Loucy (cell line): ENCODE results near the gene QSER1.

Experiments
- H2AFZ ChIP-seq: fragments of 200-600 bp; sonication (generic); 2 replicates; pipeline ENCODE4 v1.6.0; 2016; ENCODE audit warnings: antibody characterized with exemption, mild to moderate bottlenecking, low read length, moderate library complexity
- H3F3A ChIP-seq: fragments of 200-600 bp; 2 replicates; pipeline ENCODE4 v1.6.0; 2016; ENCODE audit warnings: antibody characterized with exemption, low read depth, mild to moderate bottlenecking
- H3K27me3 ChIP-seq: fragments of 200-600 bp; sonication (generic); 2 replicates; pipeline ENCODE4 v1.6.1; 2014; ENCODE audit warnings: low read length, mild to moderate bottlenecking; ENCODE audit not compliant: insufficient read depth, poor library complexity, severe bottlenecking
- H3K36me3 ChIP-seq: fragments of 200-600 bp; sonication (generic); 2 replicates; pipeline ENCODE4 v1.6.1; 2016; ENCODE audit warnings: low read length; ENCODE audit not compliant: insufficient read depth
- H3K4me1 ChIP-seq: fragments of 200-600 bp; sonication (generic); 2 replicates; pipeline ENCODE4 v1.5.1; 2014; ENCODE audit warnings: low read length, mild to moderate bottlenecking; ENCODE audit not compliant: insufficient read depth, poor library complexity, severe bottlenecking
- H3K4me2 ChIP-seq: fragments of 200-600 bp; sonication (generic); 2 replicates; pipeline ENCODE4 v1.6.0; 2014; ENCODE audit warnings: antibody characterized with exemption, low read length, low read depth, mild to moderate bottlenecking; ENCODE audit not compliant: poor library complexity, severe bottlenecking
- H3K4me3 ChIP-seq: fragments of 200-600 bp; sonication (generic); 2 replicates; pipeline ENCODE4 v1.5.1; 2014; ENCODE audit warnings: low read length, mild to moderate bottlenecking, mixed read lengths; ENCODE audit not compliant: poor library complexity, severe bottlenecking
- H3K79me2 ChIP-seq: fragments of 200-600 bp; sonication (generic); 2 replicates; pipeline ENCODE4 v1.6.1; 2014; ENCODE audit warnings: low read length; ENCODE audit not compliant: insufficient read depth
- H3K9ac ChIP-seq: fragments of 200-600 bp; sonication (generic); 2 replicates; pipeline ENCODE4 v1.6.0; 2014; ENCODE audit warnings: mild to moderate bottlenecking, low read depth, low read length, moderate library complexity; ENCODE audit not compliant: poor library complexity, severe bottlenecking
- H3K9me2 ChIP-seq: fragments of 200-600 bp; sonication (generic); replicated peaks from 2 replicates; pipeline ENCODE4 v1.6.1; 2016; ENCODE audit warnings: low read depth, low read length, mixed read lengths
- H3K9me3 ChIP-seq: fragments of 200-600 bp; sonication (generic); 2 replicates; pipeline ENCODE4 v1.6.1; 2014; ENCODE audit warnings: mild to moderate bottlenecking, antibody characterized with exemption, low read length, low read depth; ENCODE audit not compliant: insufficient read depth
- H4K20me1 ChIP-seq: fragments of 200-600 bp; sonication (generic); 2 replicates; pipeline ENCODE4 v1.6.0; 2014; ENCODE audit warnings: antibody characterized with exemption, low read length, mild to moderate bottlenecking; ENCODE audit not compliant: insufficient read depth, poor library complexity, severe bottlenecking
- CTCF ChIP-seq: fragments of 200-600 bp; sonication (generic); conservative IDR thresholded peaks from 2 replicates; pipeline ENCODE4 v1.5.1; 2014; ENCODE audit warnings: mild to moderate bottlenecking, antibody characterized with exemption, low read length
- EZH2phosphoT487 ChIP-seq: fragments of 200-600 bp; IDR thresholded peaks from 2 replicates; pipeline ENCODE4 v1.6.1; 2018; ENCODE audit warnings: antibody characterized with exemption, mild to moderate bottlenecking, moderate library complexity, borderline replicate concordance

Gene QSER1

GRCh38 chr11:32953700-32954099 is 61.1 kb downstream of the QSER1 start:
- Histone ChIP-seq H3K36me3 (peaks cover 49% of the 10 kb centered on the region; the same call in 1 of the 2 replicates), H3F3A (no peaks in the 10 kb centered on the region)
- TF ChIP-seq CTCF (no peak), EZH2phosphoT487 (no peak)

DNA sequence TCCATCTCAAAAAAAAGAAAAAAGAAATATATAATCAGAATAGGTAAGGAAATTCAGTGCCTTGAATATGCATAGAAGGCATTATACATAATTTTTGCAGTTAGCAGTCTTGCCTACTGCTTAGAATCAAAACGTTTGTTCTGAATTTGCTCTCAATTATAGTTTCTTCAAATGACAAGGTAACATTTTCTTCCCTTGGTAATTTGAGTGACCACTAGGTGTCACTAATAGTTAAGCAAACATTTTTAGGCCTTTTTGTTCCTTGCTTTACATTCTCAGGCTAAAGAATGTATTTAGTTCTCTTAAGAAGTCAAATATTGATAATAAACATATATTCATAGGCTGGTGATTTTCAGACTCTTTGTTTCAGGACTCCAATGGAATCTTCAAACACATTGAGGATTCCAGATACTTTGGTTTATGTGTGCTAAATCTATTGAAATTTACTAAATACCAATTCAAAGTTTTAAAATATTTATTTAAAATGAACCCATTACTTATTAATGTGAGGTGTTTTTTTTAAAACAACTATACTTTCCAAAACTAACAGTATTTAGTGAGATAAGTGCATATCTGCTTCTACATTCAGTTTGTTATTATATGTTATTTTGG is 68.0 kb downstream of the QSER1 start:
- no peaks in the 10 kb centered on the region for H3F3A ChIP-seq
- no peaks in the 10 kb centered on the region for H4K20me1 ChIP-seq
- no peaks in the 10 kb centered on the region for H3K9me3 ChIP-seq
- no peaks in the 10 kb centered on the region for H3K9me2 ChIP-seq
- H3K4me1 ChIP-seq = no peaks in the 10 kb centered on the region
- TF ChIP-seq CTCF (peak; percentile 78), EZH2phosphoT487 (no peak)
- peaks cover 77% of the 10 kb centered on the region; the same call in 1 of the 2 replicates for H3K36me3 ChIP-seq
- H3K9ac ChIP-seq = no peak overlapping the region
- H3K4me3 ChIP-seq = no peak overlapping the region
- no peaks in the 10 kb centered on the region for H3K79me2 ChIP-seq
- no peak overlapping the region for H2AFZ ChIP-seq
- no peak overlapping the region for H3K4me2 ChIP-seq
- H3K27me3 ChIP-seq = no peaks in the 10 kb centered on the region

More at GRCh38 chr11:32953700-32954099, 61.1 kb downstream of the QSER1 start:
- Histone ChIP-seq H3K9ac (no peak overlapping the region), H3K9me3 (no peaks in the 10 kb centered on the region), H3K9me2 (no peaks in the 10 kb centered on the region), H3K4me1 (no peaks in the 10 kb centered on the region), H4K20me1 (no peaks in the 10 kb centered on the region), H3K4me3 (no peak overlapping the region), H3K4me2 (no peak overlapping the region), H3K27me3 (no peaks in the 10 kb centered on the region), H3K79me2 (peaks cover 10% of the 10 kb centered on the region; the same call in 1 of the 2 replicates), H2AFZ (no peak overlapping the region)

- H3K27me3 ChIP-seq = no peaks in the 10 kb centered on the region
- H3K36me3 ChIP-seq = peaks cover 76% of the 10 kb centered on the region; the same call in 1 of the 2 replicates
- no peaks in the 10 kb centered on the region for H3K79me2 ChIP-seq
- H4K20me1 ChIP-seq = no peaks in the 10 kb centered on the region
- no peaks in the 10 kb centered on the region for H3K4me1 ChIP-seq
- no peaks in the 10 kb centered on the region for H3F3A ChIP-seq
- H3K9me3 ChIP-seq = no peaks in the 10 kb centered on the region
- no peak overlapping the region for H2AFZ ChIP-seq
- no peak overlapping the region for H3K4me2 ChIP-seq
- no peak for TF ChIP-seq CTCF
- no peak for TF ChIP-seq EZH2phosphoT487
- no peaks in the 10 kb centered on the region for H3K9me2 ChIP-seq
- no peak overlapping the region for H3K4me3 ChIP-seq
- no peak overlapping the region for H3K9ac ChIP-seq
These were observed 69.4 kb downstream of the QSER1 start for GRCh38 chr11:32962016-32962415.
